Measurements from ENCODE around the gene DENND11. TPM values are rescaled to one million over a fixed set of nuclear protein-coding genes. Genes with fewer than 3 reads are reported as not detected.

DENND11 gene
- total RNA-seq, 1 donor from 2014 or later: 32.0 TPM

Other genes starting within 250 kb of the DENND11 start
- 144 and 147 TPM in 2 replicates for gene AGK, start 150.8 kb downstream of the DENND11 start, total RNA-seq
- 0.05 TPM in 1 of 2 replicates, not detected in the other for gene WEE2, start 6.2 kb upstream of the DENND11 start, total RNA-seq
- 244 and 245 TPM in 2 replicates for gene SSBP1, start 36.2 kb upstream of the DENND11 start, total RNA-seq
- 1.2 and 1.5 TPM in 2 replicates for gene TAS2R3, start 61.9 kb upstream of the DENND11 start, total RNA-seq
- 0.78 and 0.94 TPM in 2 replicates for gene TAS2R4, start 74.5 kb upstream of the DENND11 start, total RNA-seq
- gene TAS2R5, start 88.1 kb upstream of the DENND11 start, total RNA-seq: 0.60 and 0.62 TPM in 2 replicates
- not detected in 2 replicates for gene PRSS37, start 139.3 kb upstream of the DENND11 start, total RNA-seq
- gene OR9A4, start 214.2 kb upstream of the DENND11 start, total RNA-seq: not detected in 2 replicates
- gene CLEC5A, start 244.8 kb upstream of the DENND11 start, total RNA-seq: not detected in 2 replicates

All from activated T-helper 2 cell treated with anti-CD3 and anti-CD28 coated beads, Interferon-gamma antibody, Interleukin-2, Interleukin-4, amounts not matched to agents 10 μg/mL and 5 μg/mL and 100 μg/mL, durations not matched to agents 14 hours and 24 hours and 36 hours (primary cell).